HepG2 (cell line): ENCODE results near the gene TXN. TPM values are rescaled to one million over a fixed set of nuclear protein-coding genes. Genes with fewer than 3 reads are reported as not detected.

Source experiments
- ATAC-seq: fragments of 200-7000 bp; cut with Tn5 transposase; 3 replicates; pipeline ENCODE4 v1.9.1; 2020; ENCODE audit warnings: mild to moderate bottlenecking, moderate library complexity
- BruUV-seq: library from RNA; stranded (reverse); fragments of 400-500 nt; replicated peaks from 2 replicates; lab custom pipeline; 2021; lab: Mats Ljungman, UMichigan
- CTCF ChIA-PET: fragments of 300-600 bp; formaldehyde crosslinking; extraction: SDS; loops from one replicate; lab custom pipeline; 2021; ENCODE audit warnings: low total read pairs, inconsistent platforms, low intra/inter-chr PET ratio; lab: Yijun Ruan, JAX
- POLR2A ChIA-PET: fragments of 350-600 bp; sonication (Branson Sonifier 250); formaldehyde crosslinking; loops from one replicate; lab custom pipeline; 2020; ENCODE audit warnings: antibody characterized with exemption, inconsistent platforms; lab: Yijun Ruan, JAX
- DNase-seq: peaks from one replicate; pipeline ENCODE4 v3.0.0-alpha.2; 2015; ENCODE audit warnings: low spot score
- FAIRE-seq: peaks from 3 replicates; lab custom pipeline; 2011; peaks lifted over from hg19 to GRCh38; lab: Jason Lieb, UNC
- H2AFZ ChIP-seq: one replicate; pipeline ENCODE4 v1.6.1; 2011; ENCODE audit warnings: low read length, inconsistent platforms
- H3K27ac ChIP-seq: fragments of 300-600 bp; 3 replicates; pipeline ENCODE4 v1.8.0; 2011; ENCODE audit warnings: mixed run types, mild to moderate bottlenecking, mixed read lengths, low read length, inconsistent platforms; ENCODE audit not compliant: insufficient read depth; ENCODE audit errors: extremely low read length
- H3K27me3 ChIP-seq, 2 experiments: fragments of 200-600 bp in 1 of 2; 2 replicates in 1 of 2; 3 replicates in 1 of 2; pipeline versions ENCODE4 v1.6.0 to v1.8.0; 2011; ENCODE audit warnings: low read length in 2 of 2, mild to moderate bottlenecking in 2 of 2, moderate library complexity in 2 of 2, inconsistent platforms in 1 of 2; ENCODE audit not compliant: insufficient read depth in 2 of 2, control insufficient read depth in 1 of 2
- H3K36me3 ChIP-seq, 2 experiments: fragments of 200-600 bp in 1 of 2; replicated peaks in 1 of 2; 2 replicates in 1 of 2; 3 replicates in 1 of 2; pipeline versions ENCODE4 v1.5.1 to v1.8.0; 2011; ENCODE audit warnings: low read length in 2 of 2, inconsistent platforms in 1 of 2; ENCODE audit not compliant: insufficient read depth in 2 of 2, control insufficient read depth in 1 of 2
- H3K4me1 ChIP-seq: 2 replicates; pipeline ENCODE4 v1.5.1; 2012; ENCODE audit warnings: low read length, inconsistent platforms; ENCODE audit not compliant: insufficient read depth
- H3K4me2 ChIP-seq: 2 replicates; pipeline ENCODE4 v1.6.0; 2011; ENCODE audit warnings: low read depth, low read length, inconsistent platforms
- H3K4me3 ChIP-seq, 3 experiments: fragments of 200-600 bp in 1 of 3; sonication (generic), shearing (Covaris generic) in 1 of 3; replicated peaks in 1 of 3; 2 replicates each; pipeline ENCODE4 v1.5.1; 2011 to 2016; ENCODE audit warnings: low read length in 3 of 3, inconsistent platforms in 2 of 3, low read depth in 2 of 3, mild to moderate bottlenecking in 2 of 3, control low read depth in 1 of 3, mixed read lengths in 1 of 3; ENCODE audit not compliant: insufficient read depth in 1 of 3
- H3K79me2 ChIP-seq: one replicate; pipeline ENCODE4 v1.6.1; 2011; ENCODE audit warnings: low read length, inconsistent platforms; ENCODE audit not compliant: insufficient read depth
- H3K9ac ChIP-seq: 2 replicates; pipeline ENCODE4 v1.6.0; 2011; ENCODE audit warnings: mild to moderate bottlenecking, low read depth, low read length, inconsistent platforms; ENCODE audit not compliant: insufficient read depth
- H3K9me3 ChIP-seq: 2 replicates; pipeline ENCODE4 v1.5.1; 2012; ENCODE audit warnings: mild to moderate bottlenecking, low read length
- H4K20me1 ChIP-seq: 2 replicates; pipeline ENCODE4 v1.6.0; 2011; ENCODE audit warnings: inconsistent platforms, mild to moderate bottlenecking, low read length, moderate library complexity; ENCODE audit not compliant: insufficient read depth
- ARNTL ChIP-seq: sonication (generic); formaldehyde crosslinking; IDR thresholded peaks from 2 replicates; pipeline ENCODE4 v1.4.0; 2020; ENCODE audit warnings: mild to moderate bottlenecking, missing genetic modification reagents
- CCDC6 ChIP-seq: sonication (generic); formaldehyde crosslinking; IDR thresholded peaks from 2 replicates; pipeline ENCODE4 v1.8.1; 2022; ENCODE audit warnings: mild to moderate bottlenecking, missing genetic modification reagents, moderate library complexity
- EP300 ChIP-seq, 3 experiments: sonication (generic) in 1 of 3; formaldehyde crosslinking in 1 of 3; IDR thresholded peaks; 2 replicates each; pipeline versions ENCODE4 v1.5.1 to v1.6.1; 2011 to 2020; ENCODE audit warnings: low read depth in 2 of 3, low read length in 2 of 3, borderline replicate concordance in 1 of 3, improper control_type of control experiment in 1 of 3, mild to moderate bottlenecking in 1 of 3, missing genetic modification reagents in 1 of 3, moderate library complexity in 1 of 3
- HNF4A ChIP-seq: sonication (generic); formaldehyde crosslinking; IDR thresholded peaks from 2 replicates; pipeline ENCODE4 v1.4.0; 2020; ENCODE audit warnings: missing genetic modification reagents
- HNRNPL ChIP-seq: fragments of 200-400 bp; formaldehyde crosslinking; IDR thresholded peaks from 2 replicates; pipeline ENCODE4 v1.6.1; 2017; ENCODE audit warnings: mild to moderate bottlenecking, low read depth, low read length
- JUNB ChIP-seq: sonication (generic); formaldehyde crosslinking; IDR thresholded peaks from 2 replicates; pipeline ENCODE4 v1.8.0; 2022; ENCODE audit warnings: missing genetic modification reagents, mild to moderate bottlenecking, borderline replicate concordance
- PCBP2 ChIP-seq: fragments of 200-400 bp; formaldehyde crosslinking; optimal IDR thresholded peaks from 2 replicates; pipeline ENCODE3; 2018; ENCODE audit warnings: low read length, low read depth; ENCODE audit not compliant: poor library complexity, severe bottlenecking
- TCF7 ChIP-seq: sonication (generic); IDR thresholded peaks from 2 replicates; pipeline ENCODE4 v1.6.1; 2016; ENCODE audit warnings: antibody characterized with exemption, low read depth
- ZNF441 ChIP-seq: sonication (generic); formaldehyde crosslinking; IDR thresholded peaks from 2 replicates; pipeline ENCODE4 v1.7.0; 2021; ENCODE audit warnings: missing genetic modification reagents, borderline replicate concordance
- ZNF605 ChIP-seq: sonication (generic); formaldehyde crosslinking; IDR thresholded peaks from 2 replicates; pipeline ENCODE4 v1.8.0; 2022; ENCODE audit warnings: mild to moderate bottlenecking, missing genetic modification reagents
- ZNF614 ChIP-seq: IDR thresholded peaks from 2 replicates; pipeline ENCODE4 v1.6.1; 2018; ENCODE audit warnings: missing biosample characterization, missing genetic modification reagents, inconsistent platforms, borderline replicate concordance
- WGBS: methylation state at CpG from one replicate; pipeline ENCODE4 v1.1.6; 2017; ENCODE audit warnings: low lambda C conversion rate; 5-methylcytosine and 5-hydroxymethylcytosine counted together
- in situ Hi-C: cut with HindIII; loops from 2 replicates; pipeline ENCODE4 v1.10.0; 2017; ENCODE audit warnings: low pct_unique_long_range_greater_than_20kb; ENCODE audit not compliant: extremely low pct_ligation_motif_present
- intact Hi-C: fragments of 100-400 bp; cut with micrococcal nuclease; formaldehyde crosslinking; loops from one replicate; pipeline ENCODE4 v1.10.0; 2022; ENCODE audit not compliant: unreplicated experiment
- polyA plus RNA-seq, 8 experiments: library from polyadenylated mRNA; depleted of rRNA in 3 of 8; stranded (reverse) in 7 of 8; unstranded in 1 of 8; fragments of >200 nt; fragmentation: Illumina TruSeq in 4 of 8; extraction: Trizol in 4 of 8; gene quantifications; 2 replicates each; pipeline versions ENCODE4 v1.2.1 to v1.2.3, GENCODE V29; 2011 to 2016; ENCODE audit warnings: low read depth in 4 of 8, missing spikeins in 1 of 8, mixed read lengths in 1 of 8; ENCODE audit not compliant: insufficient read depth in 1 of 8
- total RNA-seq, 5 experiments: library from RNA; depleted of rRNA; stranded (reverse); fragments of >200 nt; fragmentation: Illumina TruSeq; extraction: Trizol; gene quantifications; 2 replicates each; pipeline ENCODE4 v1.2.3, GENCODE V29; 2016; ENCODE audit warnings: low read depth in 1 of 5

The TXN gene
- total and polyA plus RNA-seq, 2 of the 13 experiments (the other 11 are each of a cell fraction or from before 2014, with no cell fraction given), result 364 to 470 TPM

- TF ChIP-seq EP300 (IDR thresholded peaks at IDR 0.05; ENCODE audit: low read depth in 2 of 2, low read length in 2 of 2), result 0 out of 4 replicates have a peak, but pooled peaks of 1 of the 2 experiments have one; percentile 12
- TF ChIP-seq EP300 (CRISPR knock-in tag; IDR thresholded peaks at IDR 0.05; ENCODE audit: borderline replicate concordance), result no peak
- TF ChIP-seq ZNF605 (CRISPR knock-in tag), result no peak
- TF ChIP-seq PCBP2, result no peak
- TF ChIP-seq ZNF614, result no peak
- TF ChIP-seq CCDC6 (CRISPR knock-in tag), result no peak
- no peak for TF ChIP-seq JUNB (CRISPR knock-in tag)
Measured at GRCh38 chr9:110283751-110284150, 27.4 kb upstream of the TXN start (continued).

- Histone ChIP-seq H3K36me3 (no peaks in the 10 kb centered on the region), H3K9ac (no peak overlapping the region), H3K9me3 (no peaks in the 10 kb centered on the region), H4K20me1 (no peaks in the 10 kb centered on the region), H3K27ac (no peak overlapping the region), H3K4me2 (peak overlapping the region; percentile 65), H3K27me3 (no peaks in the 10 kb centered on the region), H3K79me2 (no peaks in the 10 kb centered on the region), H2AFZ (no peak overlapping the region), H3K4me3 (no peak overlapping the region; a peak in 2 of 6 replicates), H3K4me1 (peaks cover 54% of the 10 kb centered on the region)
- no peak for FAIRE-seq
- under 1% methylated on average over 6 of the region's 6 CpGs for WGBS
- ATAC-seq, result no peak; the same call in 2 of the 3 replicates
- ChIA-PET POLR2A (interaction anchor here (1.3 to 3.4 kb wide), 2 partner anchors 26 to 62 kb away, joined by 3 to 28 read pairs; partner anchors contain the start of gene TXN), CTCF (no interaction called here)
- intact Hi-C loops (no loop called here), in situ Hi-C loops (no loop called here)
- BruUV-seq, result no TSS peak
- TF ChIP-seq HNRNPL (no peak), ZNF441 (peak; percentile 72; the same call in 1 of the 2 replicates), HNF4A (CRISPR knock-in tag) (peak; percentile 11; the same call in 1 of the 2 replicates), ARNTL (CRISPR knock-in tag) (no peak), TCF7 (peak; percentile 40; the same call in 1 of the 2 replicates)
- DNase-seq, result no peak
Measured at GRCh38 chr9:110282739-110283081, 26.4 kb upstream of the TXN start.
